Measurements from ENCODE around the gene DBH.

DNA sequence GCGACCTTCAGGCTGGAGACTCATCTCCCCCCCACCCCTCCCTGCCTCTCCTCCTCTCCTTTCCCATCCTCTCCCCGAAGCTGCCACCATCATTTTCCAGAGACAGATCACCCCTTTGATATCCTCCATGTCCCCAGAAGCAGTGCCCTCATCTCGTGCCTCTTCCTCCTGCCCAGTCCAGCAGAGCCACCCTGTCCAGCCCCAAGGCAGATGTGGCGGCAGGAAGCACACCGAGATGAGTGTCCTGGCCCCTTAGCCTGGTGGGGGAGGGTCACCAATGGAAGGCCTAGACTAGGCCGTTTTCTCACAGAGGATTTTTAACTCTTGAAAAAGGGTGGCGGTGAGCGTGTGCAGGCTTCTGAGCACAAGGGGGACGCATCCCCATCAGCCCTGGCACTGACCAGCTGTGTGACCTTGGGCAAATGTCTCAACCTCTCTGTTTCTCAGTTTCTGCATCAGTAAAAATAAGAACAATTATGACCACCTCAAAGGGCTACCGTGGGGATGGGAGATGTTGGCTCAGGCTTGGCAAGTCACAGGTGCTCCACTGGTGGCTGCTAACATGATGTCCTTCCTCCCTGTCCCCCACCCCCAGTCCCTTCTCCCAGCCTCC lies 53.1 kb downstream of the DBH start:
- no peak for TF ChIP-seq POLR2A (IDR thresholded peaks at IDR 0.05; ENCODE audit: low read depth, low read length)
- TF ChIP-seq, protein P1, sequence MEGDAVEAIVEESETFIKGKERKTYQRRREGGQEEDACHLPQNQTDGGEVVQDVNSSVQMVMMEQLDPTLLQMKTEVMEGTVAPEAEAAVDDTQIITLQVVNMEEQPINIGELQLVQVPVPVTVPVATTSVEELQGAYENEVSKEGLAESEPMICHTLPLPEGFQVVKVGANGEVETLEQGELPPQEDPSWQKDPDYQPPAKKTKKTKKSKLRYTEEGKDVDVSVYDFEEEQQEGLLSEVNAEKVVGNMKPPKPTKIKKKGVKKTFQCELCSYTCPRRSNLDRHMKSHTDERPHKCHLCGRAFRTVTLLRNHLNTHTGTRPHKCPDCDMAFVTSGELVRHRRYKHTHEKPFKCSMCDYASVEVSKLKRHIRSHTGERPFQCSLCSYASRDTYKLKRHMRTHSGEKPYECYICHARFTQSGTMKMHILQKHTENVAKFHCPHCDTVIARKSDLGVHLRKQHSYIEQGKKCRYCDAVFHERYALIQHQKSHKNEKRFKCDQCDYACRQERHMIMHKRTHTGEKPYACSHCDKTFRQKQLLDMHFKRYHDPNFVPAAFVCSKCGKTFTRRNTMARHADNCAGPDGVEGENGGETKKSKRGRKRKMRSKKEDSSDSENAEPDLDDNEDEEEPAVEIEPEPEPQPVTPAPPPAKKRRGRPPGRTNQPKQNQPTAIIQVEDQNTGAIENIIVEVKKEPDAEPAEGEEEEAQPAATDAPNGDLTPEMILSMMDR (IDR thresholded peaks at IDR 0.05 in 2 of 3, conservative IDR thresholded peaks at IDR 0.05 in 1 of 3; ENCODE audit: control insufficient read depth in 2 of 3, extremely low read depth in 1 of 3, insufficient read depth in 1 of 3, low read depth in 3 of 3, low read length in 3 of 3) = no peak
